GM10248 (cell line): ENCODE data around the gene PLA2G4B.

Source experiments
- CTCF ChIA-PET: fragments of 300-600 bp; sonication (Branson Sonifier 250); formaldehyde crosslinking; extraction: SDS; loops from one replicate; lab custom pipeline; 2021; ENCODE audit warnings: antibody characterized with exemption; lab: Yijun Ruan, JAX
- POLR2A ChIA-PET: fragments of 350-650 bp; sonication (Branson Sonifier 250); formaldehyde crosslinking; extraction: SDS; loops from one replicate; lab custom pipeline; 2020; ENCODE audit warnings: antibody characterized with exemption; lab: Yijun Ruan, JAX
- DNase-seq: peaks from one replicate; pipeline ENCODE4 v3.0.0; 2012; ENCODE audit errors: extremely low spot score
- TF ChIP-seq, protein P1 (sequence below): IDR thresholded peaks from 2 replicates; pipeline ENCODE4 v1.5.1; 2012; ENCODE audit warnings: mild to moderate bottlenecking, low read depth; ENCODE audit errors: extremely low read depth, missing control alignments, control extremely low read depth

Gene PLA2G4B, protein sequence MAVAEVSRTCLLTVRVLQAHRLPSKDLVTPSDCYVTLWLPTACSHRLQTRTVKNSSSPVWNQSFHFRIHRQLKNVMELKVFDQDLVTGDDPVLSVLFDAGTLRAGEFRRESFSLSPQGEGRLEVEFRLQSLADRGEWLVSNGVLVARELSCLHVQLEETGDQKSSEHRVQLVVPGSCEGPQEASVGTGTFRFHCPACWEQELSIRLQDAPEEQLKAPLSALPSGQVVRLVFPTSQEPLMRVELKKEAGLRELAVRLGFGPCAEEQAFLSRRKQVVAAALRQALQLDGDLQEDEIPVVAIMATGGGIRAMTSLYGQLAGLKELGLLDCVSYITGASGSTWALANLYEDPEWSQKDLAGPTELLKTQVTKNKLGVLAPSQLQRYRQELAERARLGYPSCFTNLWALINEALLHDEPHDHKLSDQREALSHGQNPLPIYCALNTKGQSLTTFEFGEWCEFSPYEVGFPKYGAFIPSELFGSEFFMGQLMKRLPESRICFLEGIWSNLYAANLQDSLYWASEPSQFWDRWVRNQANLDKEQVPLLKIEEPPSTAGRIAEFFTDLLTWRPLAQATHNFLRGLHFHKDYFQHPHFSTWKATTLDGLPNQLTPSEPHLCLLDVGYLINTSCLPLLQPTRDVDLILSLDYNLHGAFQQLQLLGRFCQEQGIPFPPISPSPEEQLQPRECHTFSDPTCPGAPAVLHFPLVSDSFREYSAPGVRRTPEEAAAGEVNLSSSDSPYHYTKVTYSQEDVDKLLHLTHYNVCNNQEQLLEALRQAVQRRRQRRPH

DNA sequence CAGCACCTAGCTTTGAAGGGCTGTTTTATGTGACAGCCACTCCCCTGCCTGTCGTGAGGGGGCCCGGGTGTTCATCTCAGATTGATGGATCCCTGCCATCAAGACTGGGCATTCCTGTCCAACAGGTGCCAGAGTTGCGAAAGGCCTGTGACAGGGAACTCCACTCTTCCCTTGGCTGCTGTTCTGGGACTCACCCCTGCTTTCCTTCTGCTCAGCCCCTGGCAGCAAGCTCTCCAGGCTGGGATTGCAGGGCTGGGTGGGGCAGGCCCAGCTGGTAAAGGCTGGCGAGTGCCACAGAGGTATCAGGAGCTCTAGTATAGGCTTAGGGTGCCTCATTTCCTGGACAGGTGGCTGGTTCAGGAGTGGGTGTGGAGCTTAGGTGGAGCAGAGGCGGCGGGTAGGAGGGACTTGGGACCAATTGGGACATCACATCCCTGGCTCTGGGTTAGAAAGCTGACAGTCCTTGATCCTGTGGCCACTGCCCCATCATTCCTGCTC lies at the start of gene PLA2G4B:
Gene PLA2G4B, plus strand, starts transcription at position 448 of the 498 bp plus-strand sequence. CDS start 67 bp downstream, outside the sequence.
- TF ChIP-seq, protein P1, sequence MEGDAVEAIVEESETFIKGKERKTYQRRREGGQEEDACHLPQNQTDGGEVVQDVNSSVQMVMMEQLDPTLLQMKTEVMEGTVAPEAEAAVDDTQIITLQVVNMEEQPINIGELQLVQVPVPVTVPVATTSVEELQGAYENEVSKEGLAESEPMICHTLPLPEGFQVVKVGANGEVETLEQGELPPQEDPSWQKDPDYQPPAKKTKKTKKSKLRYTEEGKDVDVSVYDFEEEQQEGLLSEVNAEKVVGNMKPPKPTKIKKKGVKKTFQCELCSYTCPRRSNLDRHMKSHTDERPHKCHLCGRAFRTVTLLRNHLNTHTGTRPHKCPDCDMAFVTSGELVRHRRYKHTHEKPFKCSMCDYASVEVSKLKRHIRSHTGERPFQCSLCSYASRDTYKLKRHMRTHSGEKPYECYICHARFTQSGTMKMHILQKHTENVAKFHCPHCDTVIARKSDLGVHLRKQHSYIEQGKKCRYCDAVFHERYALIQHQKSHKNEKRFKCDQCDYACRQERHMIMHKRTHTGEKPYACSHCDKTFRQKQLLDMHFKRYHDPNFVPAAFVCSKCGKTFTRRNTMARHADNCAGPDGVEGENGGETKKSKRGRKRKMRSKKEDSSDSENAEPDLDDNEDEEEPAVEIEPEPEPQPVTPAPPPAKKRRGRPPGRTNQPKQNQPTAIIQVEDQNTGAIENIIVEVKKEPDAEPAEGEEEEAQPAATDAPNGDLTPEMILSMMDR: no peak
- ChIA-PET CTCF (interaction anchor here (1.1 to 1.2 kb wide), 2 partner anchors 11 to 66 kb away, joined by 3 read pairs; no protein-coding TSS in a partner anchor), POLR2A (no interaction called here)
- DNase-seq: no peak

DNA sequence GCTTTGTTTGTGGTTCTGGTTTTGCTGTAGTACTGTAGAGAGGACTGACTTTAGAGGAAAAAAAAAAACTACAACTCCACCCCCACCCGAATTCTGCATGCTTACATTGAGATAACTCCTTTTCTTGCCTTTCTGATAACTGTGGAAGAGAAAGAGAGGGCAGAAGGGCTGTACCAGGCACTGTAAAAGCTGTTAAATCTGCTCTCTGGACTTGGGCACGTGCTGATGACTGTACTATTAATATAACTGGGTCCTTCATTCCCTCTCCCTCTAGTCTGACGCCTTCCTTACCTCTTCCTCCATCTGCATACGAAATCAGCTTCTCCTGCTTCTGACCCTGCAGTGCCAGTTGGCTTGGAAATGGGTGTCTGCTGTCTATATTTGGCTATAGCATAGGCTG lies 49.4 kb upstream of the PLA2G4B start:
- CTCF ChIA-PET: interaction anchor here (1.2 to 7.7 kb wide), 5 partner anchors 11 to 116 kb away, joined by 6 to 56 read pairs (median 27); partner anchors contain the start of gene MAPKBP1
- POLR2A ChIA-PET: no interaction called here
- TF ChIP-seq, protein P1: no peak
- no peak for DNase-seq

DNA sequence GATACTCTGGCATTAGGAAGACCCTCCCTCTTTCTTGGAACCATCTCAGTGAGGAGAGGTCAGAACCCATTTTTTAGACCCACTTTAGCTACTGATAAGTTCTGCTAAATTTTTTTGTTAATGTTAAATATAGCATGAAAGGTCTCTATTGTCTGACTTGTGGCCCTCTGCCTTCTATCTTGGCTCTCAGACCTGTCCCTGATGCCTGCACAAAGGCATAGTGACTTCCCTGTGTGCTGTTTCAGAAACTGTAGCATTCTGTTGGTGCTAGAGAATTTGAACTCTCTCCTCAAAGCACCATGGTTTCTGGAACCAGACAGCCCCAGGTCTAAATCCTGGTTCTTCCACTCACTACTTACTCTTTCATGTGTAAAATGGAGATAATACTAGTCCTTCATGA lies 49.0 kb upstream of the PLA2G4B start:
- POLR2A ChIA-PET: no interaction called here
- CTCF ChIA-PET: interaction anchor here (1.2 to 7.7 kb wide), 5 partner anchors 11 to 115 kb away, joined by 6 to 56 read pairs (median 27); partner anchors contain the start of gene MAPKBP1
- DNase-seq: no peak
- TF ChIP-seq, protein P1: no peak

DNA sequence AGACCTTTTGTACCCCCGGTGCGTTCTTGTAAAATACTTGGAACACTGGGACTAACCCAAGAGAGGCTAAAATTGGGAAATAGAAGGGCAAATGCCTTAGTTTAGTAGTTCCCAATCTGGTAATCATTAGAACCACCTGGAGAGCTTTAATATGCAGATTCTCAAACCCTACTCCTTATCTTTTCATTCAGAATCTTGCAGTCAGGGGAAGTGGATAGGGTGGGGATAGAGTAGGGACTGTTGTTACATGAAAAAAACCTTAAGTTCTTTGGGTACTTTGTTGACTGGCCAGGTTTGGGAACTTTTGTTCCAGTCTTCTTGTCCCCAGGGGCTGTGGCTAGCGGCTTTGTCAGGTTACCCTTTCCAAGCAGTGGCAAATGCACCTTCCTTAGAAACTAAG lies 48.5 kb upstream of the PLA2G4B start:
- CTCF ChIA-PET: interaction anchor here (0.7 to 7.7 kb wide), 5 partner anchors 11 to 21 kb away, joined by 3 to 56 read pairs (median 27); partner anchors contain the start of gene MAPKBP1
- DNase-seq: no peak
- POLR2A ChIA-PET: no interaction called here
- TF ChIP-seq, protein P1: no peak

DNA sequence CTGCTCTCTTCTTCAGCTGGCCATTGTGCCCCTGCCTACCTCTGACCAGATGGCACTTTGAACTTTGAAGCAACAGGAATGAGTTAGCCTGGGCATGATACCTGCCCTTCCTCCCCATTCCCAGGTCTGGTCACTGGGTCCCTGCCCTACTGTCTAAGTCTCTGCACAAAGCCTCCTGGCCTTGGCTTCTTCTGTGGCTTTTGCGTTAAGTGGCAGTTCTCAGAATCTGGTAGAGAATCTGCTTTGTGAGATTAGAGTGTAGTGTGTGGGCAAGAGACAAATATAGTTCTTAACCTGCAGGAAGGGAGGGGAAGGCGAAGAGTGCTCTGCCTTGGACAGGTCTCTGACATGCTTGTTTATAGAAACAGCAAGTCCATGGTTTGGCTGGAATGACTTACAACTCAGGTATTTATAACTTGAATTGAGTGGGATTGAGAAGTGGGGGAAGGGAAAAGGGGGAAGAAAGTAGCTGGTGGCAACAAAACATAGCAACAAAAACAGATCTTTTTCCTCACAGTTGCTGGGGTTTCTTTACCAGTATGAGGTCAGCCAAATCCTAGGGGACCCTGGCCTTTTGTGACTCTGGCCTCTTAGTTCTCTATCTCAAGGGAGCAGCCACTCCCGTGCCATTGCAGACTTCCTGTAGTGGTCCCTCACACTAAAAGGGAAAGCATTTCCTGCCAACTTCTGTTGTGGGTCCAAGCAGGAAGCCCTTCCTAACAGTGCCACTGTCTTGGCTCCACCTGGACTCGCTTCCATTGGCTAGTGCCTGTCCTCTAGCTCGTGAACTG lies 47.7 kb upstream of the PLA2G4B start:
- POLR2A ChIA-PET: interaction anchor here (1.1 kb wide), 1 partner anchor 17 kb away, joined by 3 read pairs; the partner anchor contains the start of gene MAPKBP1
- CTCF ChIA-PET: interaction anchor here (0.7 to 7.7 kb wide), 4 partner anchors 12 to 20 kb away, joined by 3 to 56 read pairs (median 36); partner anchors contain the start of gene MAPKBP1
- TF ChIP-seq, protein P1: no peak
- no peak for DNase-seq
